GM23338 (cell line): Measurements from ENCODE around the gene NDUFAF8. TPM values are rescaled to one million over a fixed set of nuclear protein-coding genes. Genes with fewer than 3 reads are reported as not detected.

Experiments used
- EZH2phosphoT487 ChIP-seq: fragments of 200-600 bp; sonication (generic); IDR thresholded peaks from one replicate; pipeline ENCODE4 v1.8.1; 2018; ENCODE audit warnings: antibody characterized with exemption; ENCODE audit not compliant: unreplicated experiment
- REST ChIP-seq: IDR thresholded peaks from one replicate; pipeline ENCODE4 v1.6.1; 2018; ENCODE audit warnings: antibody characterized with exemption; ENCODE audit not compliant: unreplicated experiment
- STAT1 ChIP-seq: IDR thresholded peaks from one replicate; pipeline ENCODE4 v1.6.1; 2016; ENCODE audit warnings: antibody characterized with exemption; ENCODE audit not compliant: unreplicated experiment
- ZNF462 ChIP-seq: fragments of 250-450 bp; sonication (Bioruptor Pico); IDR thresholded peaks from 2 replicates; pipeline ENCODE4 v1.5.0; 2020; ENCODE audit warnings: mild to moderate bottlenecking, moderate library complexity
- polyA plus RNA-seq: library from polyadenylated mRNA; unstranded; fragments of >200 nt; fragmentation: Nextera tagmentation; extraction: Ambion mirVana; gene quantifications from 2 replicates; pipeline ENCODE4 v1.2.1, GENCODE V29; 2016
- total RNA-seq: library from RNA; depleted of rRNA; stranded (reverse); fragments of >200 nt; shearing (Covaris generic); gene quantifications from 2 replicates; pipeline ENCODE4 v1.2.3, GENCODE V29; 2014

The NDUFAF8 gene
- total and polyA plus RNA-seq, 2 experiments from 2014 or later: 21.5 to 156 TPM

GRCh38 chr17:81245024-81245664 is 6.0 kb downstream of the NDUFAF8 start (continued):
- TF ChIP-seq ZNF462 (CRISPR knock-in tag): no peak
- no peak for TF ChIP-seq REST
- TF ChIP-seq EZH2phosphoT487: no peak
- TF ChIP-seq STAT1: no peak
